Measurements from ENCODE around the gene RADIL.
A peak's percentile ranks its signal among the peaks of the same experiment; 100 is the strongest.

DNA sequence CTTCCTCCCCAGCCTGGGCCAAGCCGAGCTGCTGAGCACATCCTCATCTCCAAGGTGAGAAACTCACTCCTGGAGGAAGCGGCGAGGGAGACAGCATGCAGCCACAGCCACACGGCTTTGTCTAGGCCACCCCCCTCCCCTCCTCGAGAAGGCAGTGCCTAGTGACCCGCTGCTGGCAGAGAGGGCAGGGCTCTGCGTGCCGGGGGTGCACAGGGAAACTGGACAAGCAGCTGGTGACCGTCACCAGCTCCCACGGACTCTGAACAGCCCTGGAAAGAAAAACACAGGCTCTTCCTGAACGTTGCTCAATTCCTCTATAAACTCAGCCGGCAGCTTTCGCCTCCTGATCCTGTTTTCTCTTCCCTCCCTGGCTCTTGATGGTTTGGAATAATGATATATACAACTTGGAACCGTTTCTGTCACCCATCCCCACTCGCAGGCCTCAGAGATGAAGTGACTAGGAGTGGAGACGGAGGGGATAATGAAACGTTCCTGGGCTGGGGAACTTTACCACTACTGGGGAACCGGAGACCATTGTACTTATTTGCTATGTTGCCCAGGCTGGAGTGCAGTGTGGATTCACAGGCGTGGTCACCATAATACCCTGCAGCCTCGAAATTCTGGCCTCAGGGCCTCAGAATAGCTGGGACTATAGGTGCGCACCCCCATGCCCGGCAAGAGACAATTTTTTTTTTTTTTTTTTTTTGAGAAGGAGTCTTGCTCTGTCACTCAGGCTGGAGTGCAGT is 41.0 kb downstream of the RADIL start:
- TF ChIP-seq, protein P1, sequence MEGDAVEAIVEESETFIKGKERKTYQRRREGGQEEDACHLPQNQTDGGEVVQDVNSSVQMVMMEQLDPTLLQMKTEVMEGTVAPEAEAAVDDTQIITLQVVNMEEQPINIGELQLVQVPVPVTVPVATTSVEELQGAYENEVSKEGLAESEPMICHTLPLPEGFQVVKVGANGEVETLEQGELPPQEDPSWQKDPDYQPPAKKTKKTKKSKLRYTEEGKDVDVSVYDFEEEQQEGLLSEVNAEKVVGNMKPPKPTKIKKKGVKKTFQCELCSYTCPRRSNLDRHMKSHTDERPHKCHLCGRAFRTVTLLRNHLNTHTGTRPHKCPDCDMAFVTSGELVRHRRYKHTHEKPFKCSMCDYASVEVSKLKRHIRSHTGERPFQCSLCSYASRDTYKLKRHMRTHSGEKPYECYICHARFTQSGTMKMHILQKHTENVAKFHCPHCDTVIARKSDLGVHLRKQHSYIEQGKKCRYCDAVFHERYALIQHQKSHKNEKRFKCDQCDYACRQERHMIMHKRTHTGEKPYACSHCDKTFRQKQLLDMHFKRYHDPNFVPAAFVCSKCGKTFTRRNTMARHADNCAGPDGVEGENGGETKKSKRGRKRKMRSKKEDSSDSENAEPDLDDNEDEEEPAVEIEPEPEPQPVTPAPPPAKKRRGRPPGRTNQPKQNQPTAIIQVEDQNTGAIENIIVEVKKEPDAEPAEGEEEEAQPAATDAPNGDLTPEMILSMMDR (IDR thresholded peaks at IDR 0.05): no peak
- peak in 2 of 3 donors; percentile 43 to 46 for TF ChIP-seq POLR2A (IDR thresholded peaks at IDR 0.05)

All from body of pancreas (tissue), 4 donors.